Stimulated activated CD4-positive, alpha-beta T cell treated with anti-CD3 and anti-CD28 coated beads, Interleukin-4, amount 100 ng/mL, for 1 hour (primary cell): ENCODE measurements around the gene GYG2.
"Not testable (repeated sequence)": the region's sequence is repeated elsewhere in the genome, so short reads cannot be mapped to it uniquely, and the experiment has no call there.

Experiments used
- DNase-seq: peaks from one replicate; pipeline ENCODE4 v3.0.0-alpha.2; 2020

GYG2 gene

GRCh38 chrX:2910109-2910508, 81.4 kb downstream of the GYG2 start:
- no peak for DNase-seq

DNA sequence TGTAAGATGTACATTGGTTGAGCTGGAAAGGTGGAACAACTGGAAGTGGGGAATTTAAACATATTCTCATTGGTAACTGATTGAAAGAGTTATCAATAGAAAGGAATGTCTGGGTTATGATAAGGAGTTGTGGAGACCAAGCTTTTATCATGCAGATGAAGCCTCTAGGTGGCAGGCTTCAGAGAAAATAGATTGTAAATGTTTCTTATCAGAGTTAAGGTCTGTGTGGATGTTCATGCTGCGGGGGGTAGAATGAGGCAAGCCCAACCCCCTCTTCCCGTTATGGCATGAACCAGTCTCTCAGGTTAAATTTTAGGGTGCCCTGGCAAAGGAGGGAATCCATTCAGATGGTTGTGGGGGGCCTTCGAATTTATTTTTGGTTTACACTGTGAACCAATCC, 84.4 kb downstream of the GYG2 start:
- no peak for DNase-seq

DNA sequence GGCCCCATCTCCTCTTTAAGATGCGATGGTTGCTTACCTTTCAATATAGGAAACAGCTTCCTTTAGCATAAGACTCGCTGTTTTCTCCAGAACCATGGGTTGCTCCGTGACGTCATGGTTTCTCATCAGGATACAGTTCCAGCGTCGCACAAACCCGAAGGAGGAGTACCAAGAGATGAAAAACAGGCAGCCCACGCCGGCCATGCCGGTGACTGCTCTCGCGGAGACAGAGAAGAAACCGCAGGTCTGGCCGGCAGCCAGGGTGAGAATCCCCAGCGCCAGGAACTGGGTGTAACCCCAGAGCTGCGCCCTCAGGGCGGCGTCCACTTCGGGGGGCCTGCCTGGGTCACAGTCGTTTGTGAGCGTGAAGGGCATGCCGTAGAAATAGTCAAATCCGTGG, 89.0 kb downstream of the GYG2 start:
- no peak for DNase-seq

- DNase-seq: no peak
These were observed 92.5 kb downstream of the GYG2 start for GRCh38 chrX:2921193-2921592.

DNA sequence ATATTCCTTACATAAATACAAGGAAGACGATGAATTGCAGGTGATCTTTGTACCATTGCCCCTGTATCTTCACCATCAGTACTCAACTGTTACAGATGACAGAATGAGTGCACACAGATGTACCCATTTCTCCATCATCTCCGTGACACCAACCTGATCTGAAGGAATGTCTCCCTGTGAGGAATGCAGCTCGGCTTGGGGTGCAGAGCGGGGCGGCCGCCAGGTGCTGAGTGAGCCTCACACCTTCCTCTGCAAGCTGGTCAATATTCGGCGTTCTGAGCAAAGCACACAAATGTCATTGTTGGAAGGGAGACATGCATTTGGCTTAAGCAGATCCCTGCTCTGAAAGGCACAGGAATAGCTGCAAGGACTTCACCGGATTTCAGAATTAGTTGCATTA, 93.0 kb downstream of the GYG2 start:
- no peak for DNase-seq

DNA sequence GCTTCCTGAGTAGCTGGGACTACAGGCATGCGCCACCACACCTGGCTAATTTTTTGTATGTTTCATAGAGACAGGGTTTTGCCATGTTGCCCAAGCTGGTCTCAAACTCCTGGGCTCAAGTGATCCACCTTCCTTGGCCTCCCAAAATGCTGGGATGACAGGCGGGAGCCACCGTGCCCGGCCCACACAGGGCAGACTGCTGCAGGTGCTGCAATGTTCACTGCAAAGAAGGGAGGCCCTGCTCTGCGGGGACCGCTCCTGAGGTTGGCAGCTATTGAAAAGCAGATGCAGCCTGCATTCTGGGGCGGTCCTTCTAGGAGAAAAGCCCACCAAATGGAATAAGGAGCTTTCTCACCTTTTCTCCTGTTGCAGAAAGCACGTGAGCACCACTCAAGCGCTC, 95.4 kb downstream of the GYG2 start:
- no peak for DNase-seq

DNA sequence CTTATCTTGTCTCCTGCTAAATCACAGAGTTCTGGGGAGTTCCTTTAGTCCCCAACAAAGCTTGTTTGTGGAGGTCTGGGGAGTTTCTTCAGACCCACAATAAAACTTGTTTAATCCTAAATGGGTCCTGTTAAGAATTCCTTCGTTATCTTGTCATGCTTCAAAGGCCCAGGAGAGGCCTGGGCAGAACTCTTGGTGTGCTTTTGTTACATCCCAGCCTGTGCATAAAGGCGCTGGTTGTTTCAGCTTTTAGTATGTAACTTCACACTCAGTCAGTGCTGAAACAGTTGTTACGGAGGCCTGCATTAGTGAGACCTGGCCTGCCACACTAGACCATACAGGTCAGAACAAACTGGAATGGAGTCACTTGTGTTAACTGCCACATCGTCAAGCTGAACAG, 97.5 kb downstream of the GYG2 start:
- not testable (repeated sequence) for DNase-seq

GRCh38 chrX:2926664-2927275, 98.0 kb downstream of the GYG2 start:
- no peak for DNase-seq

- DNase-seq: no peak
These were observed 99.5 kb downstream of the GYG2 start for GRCh38 chrX:2928191-2928582.

DNA sequence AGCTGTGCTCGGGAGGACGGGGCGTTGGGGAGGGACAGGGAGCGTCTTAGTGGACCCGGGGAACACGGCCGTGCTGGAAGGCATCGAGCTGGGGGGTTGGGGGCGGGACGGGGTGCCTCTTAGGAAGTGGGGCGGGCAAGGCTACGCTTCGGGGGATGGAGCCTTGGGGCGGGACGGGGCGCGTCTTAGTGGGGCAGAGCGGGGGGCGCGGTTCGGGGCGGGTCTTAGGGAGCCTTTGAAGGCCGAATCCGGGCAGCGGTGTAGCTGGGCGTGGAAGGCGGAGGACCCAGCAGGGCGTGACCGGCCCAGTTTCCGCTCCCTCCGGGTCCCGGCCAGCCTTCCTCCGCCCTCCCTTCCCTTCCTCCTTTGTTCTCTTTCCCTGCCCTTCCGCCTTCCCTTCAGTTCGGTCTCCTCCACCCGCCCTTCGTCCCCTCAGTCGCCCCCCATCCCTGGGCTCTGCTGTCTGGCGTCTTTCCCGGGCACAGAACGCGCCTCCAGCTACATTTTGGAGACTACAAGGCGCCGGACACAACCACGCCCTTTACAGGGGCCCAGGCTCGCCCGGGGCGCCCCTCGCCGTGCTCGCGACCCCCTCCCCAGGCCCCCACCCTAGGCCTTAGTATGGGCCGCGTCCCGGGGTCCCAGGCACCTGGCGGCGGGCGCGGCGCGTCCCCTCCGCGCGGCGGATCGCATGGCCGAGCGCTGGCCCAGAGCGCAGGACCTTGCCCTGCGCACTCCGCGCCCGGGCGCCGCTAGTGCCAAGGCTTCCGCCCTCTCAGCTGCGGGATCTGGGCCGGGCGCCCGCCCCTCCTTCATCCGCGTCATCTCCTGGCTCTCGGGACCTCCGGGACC, 100.1 kb downstream of the GYG2 start, which contains the start of gene ARSD:
Gene ARSD, minus strand, starts transcription at position 757 of the 852 bp plus-strand sequence. Its CDS starts 64 bp downstream, at position 693.
- peak; percentile 18 for DNase-seq

DNA sequence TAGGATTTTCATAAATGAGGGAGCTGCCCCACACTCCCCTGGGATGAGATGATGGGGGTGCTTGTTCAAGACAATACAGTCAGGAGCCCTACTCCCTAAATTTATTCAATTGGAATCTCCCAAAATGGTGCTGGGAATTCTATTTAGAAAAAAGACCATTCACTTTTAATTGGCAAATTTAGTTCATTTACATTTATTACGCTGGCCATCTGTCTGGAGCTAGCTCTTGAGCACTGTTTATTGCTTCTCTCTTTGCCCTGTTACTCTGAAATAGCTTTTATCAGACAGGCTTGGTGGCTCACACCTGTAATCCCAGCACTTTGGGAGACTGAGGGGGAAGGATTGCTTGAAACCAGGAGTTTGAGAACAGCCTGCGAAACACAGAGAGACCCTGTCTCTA, 102.4 kb downstream of the GYG2 start:
- DNase-seq: no peak

DNA sequence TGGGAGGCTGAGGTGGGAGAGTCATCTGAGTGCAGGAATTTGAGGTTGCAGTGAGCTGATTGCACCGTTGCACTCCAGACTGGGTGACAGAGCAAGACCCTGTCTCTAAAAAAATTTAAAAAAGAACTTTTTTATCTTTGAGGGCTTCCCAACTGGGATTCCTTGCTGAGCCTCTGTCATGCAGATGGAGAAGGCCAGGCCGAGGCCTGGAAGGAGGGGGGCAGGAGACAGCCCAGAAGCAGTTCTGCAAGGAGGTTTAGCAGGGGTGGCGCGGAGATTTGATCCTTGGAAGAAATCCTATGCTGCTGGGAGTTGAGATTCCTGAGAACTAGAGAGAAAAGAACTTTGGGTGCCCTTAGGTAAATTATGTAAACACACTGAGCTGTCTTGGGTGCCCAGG, 102.9 kb downstream of the GYG2 start:
- DNase-seq: no peak
